Endodermal cell (in vitro differentiated cells): ENCODE data around the gene PITPNM1. TPM values are rescaled to one million over a fixed set of nuclear protein-coding genes. Genes with fewer than 3 reads are reported as not detected.

Source experiments
- DNase-seq: peaks from one replicate; pipeline ENCODE4 v3.0.0-alpha.2; 2017
- H3K27ac ChIP-seq: 2 replicates; pipeline ENCODE4 v1.5.1; 2013; ENCODE audit warnings: mild to moderate bottlenecking, low read depth, low read length, moderate library complexity
- H3K27me3 ChIP-seq: 2 replicates; pipeline ENCODE4 v1.6.1; 2013; ENCODE audit warnings: mild to moderate bottlenecking, low read length, moderate library complexity; ENCODE audit not compliant: insufficient read depth, control insufficient read depth, poor library complexity, severe bottlenecking
- H3K36me3 ChIP-seq: 2 replicates; pipeline ENCODE4 v1.7.0; 2013; ENCODE audit warnings: mild to moderate bottlenecking, low read length, moderate library complexity; ENCODE audit not compliant: control insufficient read depth, insufficient read depth
- H3K4me1 ChIP-seq: one replicate; pipeline ENCODE4 v1.7.0; 2013; ENCODE audit warnings: low read length; ENCODE audit not compliant: control insufficient read depth, insufficient read depth
- H3K4me3 ChIP-seq: 2 replicates; pipeline ENCODE4 v1.5.1; 2013; ENCODE audit warnings: mild to moderate bottlenecking, low read length, moderate library complexity
- H3K9ac ChIP-seq: 2 replicates; pipeline ENCODE4 v1.6.1; 2013; ENCODE audit warnings: mild to moderate bottlenecking, low read length, moderate library complexity; ENCODE audit not compliant: poor library complexity, severe bottlenecking; ENCODE audit errors: extremely low read depth
- H3K9me3 ChIP-seq: 2 replicates; pipeline ENCODE4 v1.6.1; 2013; ENCODE audit warnings: mild to moderate bottlenecking, low read length, moderate library complexity; ENCODE audit not compliant: control insufficient read depth
- H3K27ac Mint-ChIP-seq: 2 replicates; pipeline ENCODE4 v1.8.0; 2020; ENCODE audit warnings: mixed read lengths
- H3K27me3 Mint-ChIP-seq: 2 replicates; pipeline ENCODE4 v1.8.0; 2021; ENCODE audit warnings: mild to moderate bottlenecking, mixed read lengths; ENCODE audit not compliant: insufficient read depth
- H3K36me3 Mint-ChIP-seq: 2 replicates; pipeline ENCODE4 v1.8.0; 2020; ENCODE audit warnings: low read depth, mixed read lengths
- H3K4me1 Mint-ChIP-seq: 2 replicates; pipeline ENCODE4 v1.8.0; 2020; ENCODE audit warnings: mixed read lengths
- H3K4me3 Mint-ChIP-seq: 2 replicates; pipeline ENCODE4 v1.8.0; 2020; ENCODE audit warnings: mild to moderate bottlenecking, moderate library complexity, mixed read lengths
- H3K9me3 Mint-ChIP-seq: 2 replicates; pipeline ENCODE4 v1.8.0; 2020; ENCODE audit warnings: mild to moderate bottlenecking, mixed read lengths
- CTCF ChIP-seq: fragments of 200-600 bp; sonication (generic); conservative IDR thresholded peaks from 2 replicates; pipeline ENCODE4 v1.5.0; 2021; ENCODE audit warnings: antibody characterized with exemption, mild to moderate bottlenecking
- WGBS, 2 experiments: methylation state at CpG; one replicate each; pipeline versions ENCODE4 v1.1.5 to v1.1.7; 2013; ENCODE audit warnings: missing lambda C conversion rate in 2 of 2, mixed read lengths in 1 of 2; ENCODE audit not compliant: insufficient coverage in 1 of 2, insufficient read length in 1 of 2; 5-methylcytosine and 5-hydroxymethylcytosine counted together
- total RNA-seq, 2 donors: library from RNA; stranded (reverse); fragmentation: NEBNext Ultra II Directional in 1 of 2; extraction: Animal tissue kit (Norgen Biotek cat#: 25700) in 1 of 2; gene quantifications; 2 replicates in 1 of 2; 3 replicates in 1 of 2; pipeline ENCODE4 v1.2.1, GENCODE V29; 2021

The PITPNM1 gene
- total RNA-seq, 2 donors from 2014 or later, result 94.6 to 104 TPM

- peaks cover 60% of the 10 kb centered on the region for H3K9me3 Mint-ChIP-seq
- H3K9me3 ChIP-seq, result peaks cover 44% of the 10 kb centered on the region
- no peak overlapping the region for H3K9ac ChIP-seq
- H3K27me3 Mint-ChIP-seq, result peaks cover 6% of the 10 kb centered on the region
- H3K27ac Mint-ChIP-seq, result no peak overlapping the region
- H3K27me3 ChIP-seq, result no peaks in the 10 kb centered on the region
- TF ChIP-seq CTCF, result no peak
- DNase-seq, result no peak
- no peaks in the 10 kb centered on the region for H3K4me1 Mint-ChIP-seq
- H3K36me3 Mint-ChIP-seq, result no peaks in the 10 kb centered on the region
- no peaks in the 10 kb centered on the region for H3K36me3 ChIP-seq
- 23 to 40% methylated on average over 2 to 3 of the region's 4 CpGs for WGBS, 2 experiments
- H3K4me1 ChIP-seq, result no peaks in the 10 kb centered on the region
- peak overlapping the region; percentile 49 for H3K4me3 ChIP-seq
- H3K27ac ChIP-seq, result no peak overlapping the region
- no peak overlapping the region for H3K4me3 Mint-ChIP-seq
Observed at GRCh38 chr11:67534070-67534679, 29.0 kb upstream of the PITPNM1 start.

GRCh38 chr11:67532889-67533288, 27.7 kb upstream of the PITPNM1 start:
- no peak overlapping the region for H3K27ac Mint-ChIP-seq
- 86 to 100% methylated on average over 1 to 2 of the region's 2 CpGs for WGBS, 2 experiments
- H3K4me1 Mint-ChIP-seq, result no peaks in the 10 kb centered on the region

GRCh38 chr11:67530282-67530592, 25.1 kb upstream of the PITPNM1 start:
- Histone ChIP-seq H3K4me3 (no peak overlapping the region), H3K9me3 (peaks cover 26% of the 10 kb centered on the region), H3K9ac (no peak overlapping the region), H3K27me3 (no peaks in the 10 kb centered on the region), H3K27ac (no peak overlapping the region), H3K36me3 (no peaks in the 10 kb centered on the region), H3K4me1 (no peaks in the 10 kb centered on the region)
- no peaks in the 10 kb centered on the region for H3K4me1 Mint-ChIP-seq
- 91 to 100% methylated on average over 1 to 5 of the region's 5 CpGs for WGBS, 2 experiments
- H3K4me3 Mint-ChIP-seq, result no peak overlapping the region
- no peaks in the 10 kb centered on the region for H3K36me3 Mint-ChIP-seq
- DNase-seq, result no peak
- no peak for TF ChIP-seq CTCF
- H3K27ac Mint-ChIP-seq, result no peak overlapping the region
- peaks cover 12% of the 10 kb centered on the region for H3K27me3 Mint-ChIP-seq
- H3K9me3 Mint-ChIP-seq, result peaks cover 37% of the 10 kb centered on the region

More at GRCh38 chr11:67532889-67533288, 27.7 kb upstream of the PITPNM1 start:
- DNase-seq, result no peak
- no peaks in the 10 kb centered on the region for H3K36me3 Mint-ChIP-seq
- peaks cover 55% of the 10 kb centered on the region for H3K9me3 Mint-ChIP-seq
- no peak overlapping the region for H3K4me3 Mint-ChIP-seq
- Histone ChIP-seq H3K4me3 (no peak overlapping the region), H3K9me3 (peaks cover 44% of the 10 kb centered on the region), H3K27me3 (no peaks in the 10 kb centered on the region), H3K9ac (no peak overlapping the region), H3K27ac (no peak overlapping the region), H3K36me3 (no peaks in the 10 kb centered on the region), H3K4me1 (no peaks in the 10 kb centered on the region)
- peaks cover 6% of the 10 kb centered on the region for H3K27me3 Mint-ChIP-seq
- no peak for TF ChIP-seq CTCF
